Myocyte (in vitro differentiated cells): ENCODE measurements around the gene VSTM2L. TPM values are rescaled to one million over a fixed set of nuclear protein-coding genes. Genes with fewer than 3 reads are reported as not detected.
A peak's percentile ranks its signal among the peaks of the same experiment; 100 is the strongest.

ENCODE experiments used
- DNase-seq: peaks from one replicate; pipeline ENCODE4 v3.0.0-alpha.2; 2012; ENCODE audit warnings: low read depth
- total RNA-seq: library from RNA; depleted of rRNA; stranded (reverse); fragments of >200 nt; gene quantifications from 2 replicates; pipeline ENCODE4 v1.2.3, GENCODE V29; 2014

Gene VSTM2L
- total RNA-seq, 1 donor from 2014 or later, result 77.5 TPM

DNA sequence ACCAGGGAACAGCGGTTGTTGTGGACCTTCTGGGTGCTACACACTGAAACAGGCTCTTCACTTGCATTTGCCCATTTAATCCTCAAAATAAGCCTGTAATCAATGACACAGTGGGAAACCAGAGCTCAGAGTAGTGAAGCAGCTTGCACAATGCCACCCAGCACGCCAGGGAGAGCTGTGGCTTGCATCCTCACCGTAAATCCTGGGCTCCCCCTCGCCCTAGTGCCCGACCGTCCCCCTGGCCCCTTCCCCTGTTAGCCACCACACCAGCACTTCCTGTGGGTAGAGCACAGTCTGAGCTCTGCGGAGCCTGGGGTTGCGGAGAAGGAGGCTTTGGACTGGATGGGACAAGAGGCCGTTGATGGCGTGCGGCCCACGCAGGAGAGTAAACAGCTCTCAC, 14.5 kb downstream of the VSTM2L start:
- no peak for DNase-seq

- no peak for DNase-seq
Observed at GRCh38 chr20:37918035-37918434, 15.1 kb downstream of the VSTM2L start.

- DNase-seq, result no peak
Observed at GRCh38 chr20:37919389-37920040, 16.6 kb downstream of the VSTM2L start.

GRCh38 chr20:37920270-37920669, 17.3 kb downstream of the VSTM2L start:
- no peak for DNase-seq

GRCh38 chr20:37920679-37921322, 17.9 kb downstream of the VSTM2L start:
- no peak for DNase-seq

DNA sequence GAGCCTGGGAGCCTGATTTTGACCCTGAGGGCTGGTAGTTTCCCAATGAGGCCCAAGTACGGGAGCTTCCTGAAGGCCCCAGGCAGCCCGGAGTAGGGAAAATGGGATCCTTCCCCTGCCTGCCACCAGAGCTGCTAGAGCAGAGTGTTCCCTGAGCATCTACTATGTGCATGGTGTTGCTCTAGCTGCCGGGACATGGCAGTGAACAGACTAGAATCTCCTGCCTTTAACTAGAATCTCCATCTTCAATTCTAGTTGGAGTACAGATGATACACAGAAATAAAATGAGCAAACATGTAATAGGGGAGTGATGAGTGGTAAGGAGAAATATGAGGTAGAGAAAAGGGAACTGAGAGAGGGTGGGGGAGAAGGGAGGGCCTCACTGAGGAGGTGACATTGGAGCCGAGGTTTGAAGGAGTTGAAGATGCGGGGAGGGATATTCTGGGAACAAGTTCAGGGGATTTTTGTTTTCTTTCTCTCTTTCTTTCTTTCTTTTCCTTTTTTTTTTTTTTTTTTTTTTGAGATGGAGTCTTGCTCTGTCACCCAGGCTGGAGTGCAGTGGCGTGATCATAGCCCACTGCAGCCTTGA, 18.5 kb downstream of the VSTM2L start:
- no peak for DNase-seq

- DNase-seq, result no peak
Observed at GRCh38 chr20:37922016-37922415, 19.1 kb downstream of the VSTM2L start.

- DNase-seq, result no peak
Observed at GRCh38 chr20:37925265-37926165, 22.6 kb downstream of the VSTM2L start.

DNA sequence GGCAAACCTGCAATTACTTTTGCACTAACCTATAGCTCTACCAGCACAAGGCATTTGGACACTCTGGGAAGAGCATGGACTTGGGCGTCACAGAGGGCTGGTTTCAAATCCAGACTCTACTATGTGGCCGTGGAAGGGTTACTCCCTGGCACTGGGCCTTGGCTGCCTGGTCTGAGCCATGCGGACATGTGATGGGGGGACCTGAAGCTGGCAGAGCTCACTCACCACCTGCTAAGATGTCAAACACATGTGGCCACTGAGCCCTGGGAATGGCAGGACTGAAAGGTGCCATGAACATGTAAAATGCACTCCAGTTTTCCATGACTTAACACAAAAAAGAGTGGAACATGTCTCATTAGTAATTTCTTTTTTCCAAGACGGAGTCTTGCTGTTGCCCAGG, 23.7 kb downstream of the VSTM2L start:
- DNase-seq, result no peak

GRCh38 chr20:37927410-37928095, 24.6 kb downstream of the VSTM2L start:
- no peak for DNase-seq

- no peak for DNase-seq
Observed at GRCh38 chr20:37928996-37929682, 26.2 kb downstream of the VSTM2L start.

DNA sequence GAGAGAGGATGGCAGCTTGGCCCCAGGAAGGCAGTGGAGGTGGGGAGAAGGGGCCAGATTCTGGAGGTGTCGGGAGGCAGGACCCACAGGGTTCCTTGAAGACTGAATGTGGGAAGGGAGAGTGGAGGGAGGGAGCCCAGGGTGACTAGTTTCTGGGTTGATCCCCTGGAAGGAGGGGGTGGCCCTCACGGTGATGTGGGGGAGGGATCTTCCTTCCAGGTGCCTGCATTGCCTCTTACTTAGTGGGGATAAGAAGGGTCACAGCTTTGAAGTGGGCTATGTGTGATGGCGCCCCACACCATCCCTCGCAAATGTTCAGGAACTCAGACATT, 26.7 kb downstream of the VSTM2L start:
- no peak for DNase-seq

GRCh38 chr20:37931153-37931922, 28.4 kb downstream of the VSTM2L start:
- peak; percentile 38 for DNase-seq

- DNase-seq, result no peak
Observed at GRCh38 chr20:37932074-37932473, 29.1 kb downstream of the VSTM2L start.

DNA sequence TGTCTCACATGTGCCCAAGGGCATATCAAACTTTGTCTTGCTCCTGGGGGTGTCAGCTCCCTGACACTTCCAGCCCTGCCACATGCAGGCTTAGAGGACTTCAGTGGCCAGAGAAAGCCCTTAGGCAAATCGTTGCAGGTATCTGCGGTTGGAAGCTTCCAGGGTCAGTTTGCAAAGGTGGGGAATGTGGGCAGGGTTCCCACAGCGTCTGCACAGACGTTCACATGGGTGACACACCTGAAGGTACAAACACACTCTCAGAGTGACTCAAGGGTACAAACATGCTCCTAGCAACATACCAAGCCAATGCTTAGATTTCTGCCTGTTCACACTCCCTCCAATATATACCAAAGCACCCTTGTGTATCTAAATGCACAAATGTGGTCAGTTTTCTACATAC, 30.0 kb downstream of the VSTM2L start:
- DNase-seq, result no peak

GRCh38 chr20:37933786-37934633, 31.1 kb downstream of the VSTM2L start:
- no peak for DNase-seq

- DNase-seq, result no peak
Observed at GRCh38 chr20:37934634-37935375, 31.9 kb downstream of the VSTM2L start.

DNA sequence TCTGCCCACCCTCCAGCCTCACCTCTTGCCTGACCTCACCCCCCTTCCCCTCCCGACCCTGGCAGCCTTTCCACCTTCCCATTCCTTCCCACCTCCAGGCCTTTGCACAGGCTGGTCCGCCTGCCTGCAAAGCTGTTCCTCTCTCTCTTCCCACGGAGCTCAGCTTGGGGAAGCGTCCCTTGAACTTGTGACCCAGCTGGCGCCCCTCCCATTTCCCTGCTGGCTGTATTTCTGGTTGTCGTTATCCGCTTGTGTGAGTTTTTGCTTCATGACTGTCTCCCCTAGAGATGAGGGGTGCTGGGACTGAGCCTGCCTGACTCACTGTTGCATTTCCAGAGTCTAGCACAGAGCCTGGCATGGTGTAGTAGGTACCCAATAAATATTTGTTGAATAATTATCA, 32.5 kb downstream of the VSTM2L start:
- no peak for DNase-seq
